ENCODE measurements around the gene ZNF76.

GRCh38 chr6:35259194-35259947, at the start of gene ZNF76:
- TF ChIP-seq CTCF (IDR thresholded peaks at IDR 0.05; ENCODE audit: insufficient read depth, low read length, poor library complexity, severe bottlenecking) (peak; percentile 4), EZH2phosphoT487 (conservative IDR thresholded peaks at IDR 0.05; ENCODE audit: low read length) (no peak)
